HepG2 (cell line): ENCODE data around the gene ANAPC2. TPM values are rescaled to one million over a fixed set of nuclear protein-coding genes. Genes with fewer than 3 reads are reported as not detected.

Experiments
- DNMT1 ChIP-seq: sonication (generic); formaldehyde crosslinking; IDR thresholded peaks from 2 replicates; pipeline ENCODE4 v1.5.1; 2020; ENCODE audit warnings: mild to moderate bottlenecking, missing genetic modification reagents
- EED ChIP-seq: sonication (generic); formaldehyde crosslinking; IDR thresholded peaks from 2 replicates; pipeline ENCODE4 v1.5.0; 2020; ENCODE audit warnings: mild to moderate bottlenecking, missing genetic modification reagents
- FOXA1 ChIP-seq, 2 experiments: fragments of 450-650 bp in 1 of 2; sonication (generic) in 1 of 2; formaldehyde crosslinking in 1 of 2; IDR thresholded peaks; 2 replicates each; pipeline versions ENCODE4 v1.4.0 to v1.6.1; 2016 to 2020; ENCODE audit warnings: missing genetic modification reagents in 1 of 2
- ISX ChIP-seq: sonication (generic); formaldehyde crosslinking; conservative IDR thresholded peaks from 2 replicates; pipeline ENCODE4 v1.5.0; 2020; ENCODE audit warnings: missing genetic modification reagents
- KDM2A ChIP-seq: sonication (generic); formaldehyde crosslinking; IDR thresholded peaks from 2 replicates; pipeline ENCODE4 v1.4.0; 2020; ENCODE audit warnings: low read depth, missing genetic modification reagents, borderline replicate concordance
- MEF2D ChIP-seq: sonication (generic); formaldehyde crosslinking; IDR thresholded peaks from 2 replicates; pipeline ENCODE4 v1.5.1; 2020; ENCODE audit warnings: mild to moderate bottlenecking, missing genetic modification reagents
- MYNN ChIP-seq: sonication (generic); formaldehyde crosslinking; IDR thresholded peaks from 2 replicates; pipeline ENCODE4 v1.4.0; 2020; ENCODE audit warnings: mild to moderate bottlenecking, low read depth, missing genetic modification reagents
- PHF8 ChIP-seq: sonication (generic); formaldehyde crosslinking; IDR thresholded peaks from 2 replicates; pipeline ENCODE4 v1.5.0; 2020; ENCODE audit warnings: missing genetic modification reagents
- SOX13 ChIP-seq, 3 experiments: fragments of 450-650 bp in 1 of 3; sonication (generic) in 1 of 3; formaldehyde crosslinking in 1 of 3; IDR thresholded peaks in 2 of 3; conservative IDR thresholded peaks in 1 of 3; 2 replicates each; pipeline versions ENCODE4 v1.5.0 to v1.6.1; 2016 to 2020; ENCODE audit warnings: antibody characterized with exemption in 1 of 3, mild to moderate bottlenecking in 1 of 3, missing compliant biosample characterization in 1 of 3, missing genetic modification reagents in 1 of 3, moderate library complexity in 1 of 3
- SP140L ChIP-seq: sonication (generic); formaldehyde crosslinking; IDR thresholded peaks from 2 replicates; pipeline ENCODE4 v1.4.0; 2020; ENCODE audit warnings: missing genetic modification reagents, borderline replicate concordance
- STAG1 ChIP-seq: sonication (generic); formaldehyde crosslinking; IDR thresholded peaks from 2 replicates; pipeline ENCODE4 v1.4.0; 2020; ENCODE audit warnings: missing genetic modification reagents
- TAF1 ChIP-seq: sonication (generic); formaldehyde crosslinking; IDR thresholded peaks from 2 replicates; pipeline ENCODE4 v1.4.0; 2020; ENCODE audit warnings: missing genetic modification reagents
- TGIF2 ChIP-seq: IDR thresholded peaks from 2 replicates; pipeline ENCODE4 v1.6.1; 2016; ENCODE audit warnings: control low read depth, missing compliant biosample characterization
- ZBTB43 ChIP-seq: sonication (generic); formaldehyde crosslinking; conservative IDR thresholded peaks from 2 replicates; pipeline ENCODE4 v1.4.0; 2020; ENCODE audit warnings: missing genetic modification reagents
- ZFP36L1 ChIP-seq: sonication (generic); formaldehyde crosslinking; IDR thresholded peaks from 2 replicates; pipeline ENCODE4 v1.8.0; 2022; ENCODE audit warnings: mild to moderate bottlenecking, missing genetic modification reagents, moderate library complexity
- ZNF44 ChIP-seq: sonication (generic); formaldehyde crosslinking; IDR thresholded peaks from 2 replicates; pipeline ENCODE4 v1.5.1; 2020; ENCODE audit warnings: mild to moderate bottlenecking, missing genetic modification reagents
- ZNF691 ChIP-seq: sonication (generic); formaldehyde crosslinking; IDR thresholded peaks from 2 replicates; pipeline ENCODE4 v1.4.0; 2020; ENCODE audit warnings: missing genetic modification reagents, low read depth, mild to moderate bottlenecking, borderline replicate concordance
- polyA plus RNA-seq, 8 experiments: library from polyadenylated mRNA; depleted of rRNA in 3 of 8; stranded (reverse) in 7 of 8; unstranded in 1 of 8; fragments of >200 nt; fragmentation: Illumina TruSeq in 4 of 8; extraction: Trizol in 4 of 8; gene quantifications; 2 replicates each; pipeline versions ENCODE4 v1.2.1 to v1.2.3, GENCODE V29; 2011 to 2016; ENCODE audit warnings: low read depth in 4 of 8, missing spikeins in 1 of 8, mixed read lengths in 1 of 8; ENCODE audit not compliant: insufficient read depth in 1 of 8
- total RNA-seq, 5 experiments: library from RNA; depleted of rRNA; stranded (reverse); fragments of >200 nt; fragmentation: Illumina TruSeq; extraction: Trizol; gene quantifications; 2 replicates each; pipeline ENCODE4 v1.2.3, GENCODE V29; 2016; ENCODE audit warnings: low read depth in 1 of 5
- TF ChIP-seq, protein P1 (sequence below): IDR thresholded peaks from 2 replicates; pipeline ENCODE4 v1.4.0; 2020; ENCODE audit warnings: mild to moderate bottlenecking, missing genetic modification reagents
- TF ChIP-seq, protein P2 (sequence below): sonication (generic); formaldehyde crosslinking; IDR thresholded peaks from 2 replicates; pipeline ENCODE4 v1.8.1; 2023; ENCODE audit warnings: missing genetic modification reagents, inconsistent platforms, borderline replicate concordance
- TF ChIP-seq, protein P3 (sequence below): sonication (generic); formaldehyde crosslinking; IDR thresholded peaks from 2 replicates; pipeline ENCODE4 v1.4.0; 2020; ENCODE audit warnings: mild to moderate bottlenecking, missing genetic modification reagents

ANAPC2 gene
- total and polyA plus RNA-seq, 2 of the 13 experiments (the other 11 are each of a cell fraction or from before 2014, with no cell fraction given), result 12.3 to 15.4 TPM

- TF ChIP-seq ZBTB43 (CRISPR knock-in tag) (no peak), TAF1 (no peak), ZNF691 (no peak), SP140L (CRISPR knock-in tag) (no peak), EED (CRISPR knock-in tag) (0 out of 2 replicates have a peak, but pooled peaks have one; percentile 49), MYNN (no peak), ZFP36L1 (CRISPR knock-in tag) (no peak), FOXA1 (IDR thresholded peaks at IDR 0.05) (no peak), FOXA1 (CRISPR knock-in tag; IDR thresholded peaks at IDR 0.05) (0 out of 2 replicates have a peak, but pooled peaks have one; percentile 0), DNMT1 (CRISPR knock-in tag) (peak; percentile 2; the same call in 1 of the 2 replicates), KDM2A (CRISPR knock-in tag) (no peak), ZNF44 (CRISPR knock-in tag) (0 out of 2 replicates have a peak, but pooled peaks have one; percentile 36), SOX13 (IDR thresholded peaks at IDR 0.05) (no peak), SOX13 (CRISPR knock-in tag; conservative IDR thresholded peaks at IDR 0.05 in 1 of 2, IDR thresholded peaks at IDR 0.05 in 1 of 2) (no peak), PHF8 (CRISPR knock-in tag) (no peak), ISX (CRISPR knock-in tag) (no peak), STAG1 (CRISPR knock-in tag) (no peak), MEF2D (CRISPR knock-in tag) (peak; percentile 3; the same call in 1 of the 2 replicates), TGIF2 (CRISPR knock-in tag) (no peak)
- TF ChIP-seq, protein P1, sequence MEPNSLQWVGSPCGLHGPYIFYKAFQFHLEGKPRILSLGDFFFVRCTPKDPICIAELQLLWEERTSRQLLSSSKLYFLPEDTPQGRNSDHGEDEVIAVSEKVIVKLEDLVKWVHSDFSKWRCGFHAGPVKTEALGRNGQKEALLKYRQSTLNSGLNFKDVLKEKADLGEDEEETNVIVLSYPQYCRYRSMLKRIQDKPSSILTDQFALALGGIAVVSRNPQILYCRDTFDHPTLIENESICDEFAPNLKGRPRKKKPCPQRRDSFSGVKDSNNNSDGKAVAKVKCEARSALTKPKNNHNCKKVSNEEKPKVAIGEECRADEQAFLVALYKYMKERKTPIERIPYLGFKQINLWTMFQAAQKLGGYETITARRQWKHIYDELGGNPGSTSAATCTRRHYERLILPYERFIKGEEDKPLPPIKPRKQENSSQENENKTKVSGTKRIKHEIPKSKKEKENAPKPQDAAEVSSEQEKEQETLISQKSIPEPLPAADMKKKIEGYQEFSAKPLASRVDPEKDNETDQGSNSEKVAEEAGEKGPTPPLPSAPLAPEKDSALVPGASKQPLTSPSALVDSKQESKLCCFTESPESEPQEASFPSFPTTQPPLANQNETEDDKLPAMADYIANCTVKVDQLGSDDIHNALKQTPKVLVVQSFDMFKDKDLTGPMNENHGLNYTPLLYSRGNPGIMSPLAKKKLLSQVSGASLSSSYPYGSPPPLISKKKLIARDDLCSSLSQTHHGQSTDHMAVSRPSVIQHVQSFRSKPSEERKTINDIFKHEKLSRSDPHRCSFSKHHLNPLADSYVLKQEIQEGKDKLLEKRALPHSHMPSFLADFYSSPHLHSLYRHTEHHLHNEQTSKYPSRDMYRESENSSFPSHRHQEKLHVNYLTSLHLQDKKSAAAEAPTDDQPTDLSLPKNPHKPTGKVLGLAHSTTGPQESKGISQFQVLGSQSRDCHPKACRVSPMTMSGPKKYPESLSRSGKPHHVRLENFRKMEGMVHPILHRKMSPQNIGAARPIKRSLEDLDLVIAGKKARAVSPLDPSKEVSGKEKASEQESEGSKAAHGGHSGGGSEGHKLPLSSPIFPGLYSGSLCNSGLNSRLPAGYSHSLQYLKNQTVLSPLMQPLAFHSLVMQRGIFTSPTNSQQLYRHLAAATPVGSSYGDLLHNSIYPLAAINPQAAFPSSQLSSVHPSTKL (CRISPR knock-in tag), result no peak
- TF ChIP-seq, protein P2, sequence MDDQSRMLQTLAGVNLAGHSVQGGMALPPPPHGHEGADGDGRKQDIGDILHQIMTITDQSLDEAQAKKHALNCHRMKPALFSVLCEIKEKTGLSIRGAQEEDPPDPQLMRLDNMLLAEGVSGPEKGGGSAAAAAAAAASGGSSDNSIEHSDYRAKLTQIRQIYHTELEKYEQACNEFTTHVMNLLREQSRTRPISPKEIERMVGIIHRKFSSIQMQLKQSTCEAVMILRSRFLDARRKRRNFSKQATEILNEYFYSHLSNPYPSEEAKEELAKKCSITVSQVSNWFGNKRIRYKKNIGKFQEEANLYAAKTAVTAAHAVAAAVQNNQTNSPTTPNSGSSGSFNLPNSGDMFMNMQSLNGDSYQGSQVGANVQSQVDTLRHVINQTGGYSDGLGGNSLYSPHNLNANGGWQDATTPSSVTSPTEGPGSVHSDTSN, result no peak
- TF ChIP-seq, protein P3, sequence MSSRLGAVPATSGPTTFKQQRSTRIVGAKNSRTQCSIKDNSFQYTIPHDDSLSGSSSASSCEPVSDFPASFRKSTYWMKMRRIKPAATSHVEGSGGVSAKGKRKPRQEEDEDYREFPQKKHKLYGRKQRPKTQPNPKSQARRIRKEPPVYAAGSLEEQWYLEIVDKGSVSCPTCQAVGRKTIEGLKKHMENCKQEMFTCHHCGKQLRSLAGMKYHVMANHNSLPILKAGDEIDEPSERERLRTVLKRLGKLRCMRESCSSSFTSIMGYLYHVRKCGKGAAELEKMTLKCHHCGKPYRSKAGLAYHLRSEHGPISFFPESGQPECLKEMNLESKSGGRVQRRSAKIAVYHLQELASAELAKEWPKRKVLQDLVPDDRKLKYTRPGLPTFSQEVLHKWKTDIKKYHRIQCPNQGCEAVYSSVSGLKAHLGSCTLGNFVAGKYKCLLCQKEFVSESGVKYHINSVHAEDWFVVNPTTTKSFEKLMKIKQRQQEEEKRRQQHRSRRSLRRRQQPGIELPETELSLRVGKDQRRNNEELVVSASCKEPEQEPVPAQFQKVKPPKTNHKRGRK (CRISPR knock-in tag), result no peak
These were observed 13.0 kb upstream of the ANAPC2 start (continued) for GRCh38 chr9:137201205-137201868.
